ENCODE measurements around the gene ARHGDIB. TPM values are rescaled to one million over a fixed set of nuclear protein-coding genes. Genes with fewer than 3 reads are reported as not detected.

Gene ARHGDIB
- total and polyA plus RNA-seq, 10 of the 15 experiments (the other 5 are each of a cell fraction or from before 2014, with no cell fraction given), result 796 to 2,849 (median 1,346) TPM

DNA sequence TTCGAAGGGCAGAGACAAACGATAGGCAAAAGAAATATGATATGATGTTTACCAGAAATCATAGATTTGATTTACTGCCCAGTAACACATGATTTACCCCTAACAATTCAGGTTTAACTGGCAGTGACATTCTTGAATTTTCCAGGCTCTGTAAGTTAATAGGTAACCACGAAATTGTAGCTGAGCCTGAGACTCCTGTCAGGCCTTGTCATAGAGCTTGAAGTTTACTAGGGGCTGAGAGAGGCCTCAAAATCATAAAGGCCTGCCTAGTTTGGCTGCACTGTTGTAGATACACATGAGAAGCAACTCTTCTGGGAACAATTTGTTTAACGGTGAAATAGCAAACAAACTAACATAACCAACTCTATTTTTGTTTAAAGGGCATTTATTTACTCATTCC, 26.4 kb downstream of the ARHGDIB start:
- Histone ChIP-seq H3K4me1 (ENCODE audit: control insufficient read depth, insufficient read depth, low read length) (no peaks in the 10 kb centered on the region; the same call in 1 of the 2 replicates), H3K4me2 (ENCODE audit: control insufficient read depth, insufficient read depth) (no peak overlapping the region), H3K9ac (ENCODE audit: control insufficient read depth, insufficient read depth, low read length) (no peak overlapping the region), H3K9me3 (replicated peaks; ENCODE audit: control insufficient read depth, insufficient read depth, low read length) (no peaks in the 10 kb centered on the region), H3K79me2 (ENCODE audit: control insufficient read depth, insufficient read depth, low read length) (no peaks in the 10 kb centered on the region), H3K27ac (ENCODE audit: control insufficient read depth, insufficient read depth) (no peak overlapping the region), H3K27me3 (replicated peaks in 1 of 2; ENCODE audit: control insufficient read depth in 2 of 2, insufficient read depth in 2 of 2, low read length in 1 of 2) (no peaks in the 10 kb centered on the region), H2AFZ (ENCODE audit: control insufficient read depth, low read depth, low read length) (no peak overlapping the region), H4K20me1 (ENCODE audit: control insufficient read depth, insufficient read depth) (no peaks in the 10 kb centered on the region), H3K36me3 (ENCODE audit: control insufficient read depth in 2 of 2, insufficient read depth in 2 of 2, low read length in 1 of 2) (peaks cover 0 to 4% of the 10 kb centered on the region in 2 experiments; a peak in 2 of 4 replicates), H3K4me3 (no peak overlapping the region)
- BruUV-seq (replicated peaks), result no TSS peak
- FAIRE-seq (no peak), ATAC-seq (no peak), DNase-seq (ENCODE audit: low read depth, low spot score) (no peak)
- ChIA-PET RAD21 (ENCODE audit: unreplicated experiment) (no interaction called here), POLR2A (no interaction called here), CTCF (interaction anchor here (1.1 to 1.2 kb wide), 2 partner anchors 51 to 52 kb away, joined by 3 read pairs; no protein-coding TSS in a partner anchor), SMC1A (ENCODE audit: uncharacterized antibody, unreplicated experiment) (interaction anchor here (1.8 kb wide), 1 partner anchor 11 kb away, joined by 6 read pairs; no protein-coding TSS in a partner anchor)
- in situ Hi-C loops (cut with MboI) (no loop called here), intact Hi-C loops (cut with micrococcal nuclease; ENCODE audit: unreplicated experiment) (loop anchor here (5.0 kb wide), 1 partner anchor 88 kb away; no protein-coding TSS in a partner anchor)
- WGBS (ENCODE audit: insufficient coverage, insufficient replicate concordance, low lambda C conversion rate, missing lambda C conversion rate), result 86% methylated on average over 4 of the region's 4 CpGs
- TF ChIP-seq, protein P1, sequence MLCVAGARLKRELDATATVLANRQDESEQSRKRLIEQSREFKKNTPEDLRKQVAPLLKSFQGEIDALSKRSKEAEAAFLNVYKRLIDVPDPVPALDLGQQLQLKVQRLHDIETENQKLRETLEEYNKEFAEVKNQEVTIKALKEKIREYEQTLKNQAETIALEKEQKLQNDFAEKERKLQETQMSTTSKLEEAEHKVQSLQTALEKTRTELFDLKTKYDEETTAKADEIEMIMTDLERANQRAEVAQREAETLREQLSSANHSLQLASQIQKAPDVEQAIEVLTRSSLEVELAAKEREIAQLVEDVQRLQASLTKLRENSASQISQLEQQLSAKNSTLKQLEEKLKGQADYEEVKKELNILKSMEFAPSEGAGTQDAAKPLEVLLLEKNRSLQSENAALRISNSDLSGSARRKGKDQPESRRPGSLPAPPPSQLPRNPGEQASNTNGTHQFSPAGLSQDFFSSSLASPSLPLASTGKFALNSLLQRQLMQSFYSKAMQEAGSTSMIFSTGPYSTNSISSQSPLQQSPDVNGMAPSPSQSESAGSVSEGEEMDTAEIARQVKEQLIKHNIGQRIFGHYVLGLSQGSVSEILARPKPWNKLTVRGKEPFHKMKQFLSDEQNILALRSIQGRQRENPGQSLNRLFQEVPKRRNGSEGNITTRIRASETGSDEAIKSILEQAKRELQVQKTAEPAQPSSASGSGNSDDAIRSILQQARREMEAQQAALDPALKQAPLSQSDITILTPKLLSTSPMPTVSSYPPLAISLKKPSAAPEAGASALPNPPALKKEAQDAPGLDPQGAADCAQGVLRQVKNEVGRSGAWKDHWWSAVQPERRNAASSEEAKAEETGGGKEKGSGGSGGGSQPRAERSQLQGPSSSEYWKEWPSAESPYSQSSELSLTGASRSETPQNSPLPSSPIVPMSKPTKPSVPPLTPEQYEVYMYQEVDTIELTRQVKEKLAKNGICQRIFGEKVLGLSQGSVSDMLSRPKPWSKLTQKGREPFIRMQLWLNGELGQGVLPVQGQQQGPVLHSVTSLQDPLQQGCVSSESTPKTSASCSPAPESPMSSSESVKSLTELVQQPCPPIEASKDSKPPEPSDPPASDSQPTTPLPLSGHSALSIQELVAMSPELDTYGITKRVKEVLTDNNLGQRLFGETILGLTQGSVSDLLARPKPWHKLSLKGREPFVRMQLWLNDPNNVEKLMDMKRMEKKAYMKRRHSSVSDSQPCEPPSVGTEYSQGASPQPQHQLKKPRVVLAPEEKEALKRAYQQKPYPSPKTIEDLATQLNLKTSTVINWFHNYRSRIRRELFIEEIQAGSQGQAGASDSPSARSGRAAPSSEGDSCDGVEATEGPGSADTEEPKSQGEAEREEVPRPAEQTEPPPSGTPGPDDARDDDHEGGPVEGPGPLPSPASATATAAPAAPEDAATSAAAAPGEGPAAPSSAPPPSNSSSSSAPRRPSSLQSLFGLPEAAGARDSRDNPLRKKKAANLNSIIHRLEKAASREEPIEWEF (IDR thresholded peaks at IDR 0.05; ENCODE audit: insufficient replicate concordance, low read depth, low read length), result no peak
- TF ChIP-seq CREM (IDR thresholded peaks at IDR 0.05; ENCODE audit: low read depth), result no peak
- TF ChIP-seq, protein P2, sequence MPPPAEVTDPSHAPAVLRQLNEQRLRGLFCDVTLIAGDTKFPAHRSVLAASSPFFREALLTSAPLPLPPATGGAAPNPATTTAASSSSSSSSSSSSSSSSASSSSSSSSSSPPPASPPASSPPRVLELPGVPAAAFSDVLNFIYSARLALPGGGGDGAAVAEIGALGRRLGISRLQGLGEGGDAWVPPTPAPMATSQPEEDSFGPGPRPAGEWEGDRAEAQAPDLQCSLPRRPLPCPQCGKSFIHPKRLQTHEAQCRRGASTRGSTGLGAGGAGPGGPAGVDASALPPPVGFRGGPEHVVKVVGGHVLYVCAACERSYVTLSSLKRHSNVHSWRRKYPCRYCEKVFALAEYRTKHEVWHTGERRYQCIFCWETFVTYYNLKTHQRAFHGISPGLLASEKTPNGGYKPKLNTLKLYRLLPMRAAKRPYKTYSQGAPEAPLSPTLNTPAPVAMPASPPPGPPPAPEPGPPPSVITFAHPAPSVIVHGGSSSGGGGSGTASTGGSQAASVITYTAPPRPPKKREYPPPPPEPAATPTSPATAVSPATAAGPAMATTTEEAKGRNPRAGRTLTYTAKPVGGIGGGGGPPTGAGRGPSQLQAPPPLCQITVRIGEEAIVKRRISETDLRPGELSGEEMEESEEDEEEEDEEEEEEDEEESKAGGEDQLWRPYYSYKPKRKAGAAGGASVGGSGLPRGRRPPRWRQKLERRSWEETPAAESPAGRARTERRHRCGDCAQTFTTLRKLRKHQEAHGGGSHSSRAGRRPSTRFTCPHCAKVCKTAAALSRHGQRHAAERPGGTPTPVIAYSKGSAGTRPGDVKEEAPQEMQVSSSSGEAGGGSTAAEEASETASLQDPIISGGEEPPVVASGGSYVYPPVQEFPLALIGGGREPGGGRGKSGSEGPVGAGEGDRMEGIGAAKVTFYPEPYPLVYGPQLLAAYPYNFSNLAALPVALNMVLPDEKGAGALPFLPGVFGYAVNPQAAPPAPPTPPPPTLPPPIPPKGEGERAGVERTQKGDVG (CRISPR knock-in tag; IDR thresholded peaks at IDR 0.05), result no peak
- TF ChIP-seq EED (IDR thresholded peaks at IDR 0.05; ENCODE audit: low read depth), result no peak
- TF ChIP-seq TBL1XR1 (IDR thresholded peaks at IDR 0.05; ENCODE audit: low read depth, low read length), result no peak
- no peak for TF ChIP-seq MEF2B (IDR thresholded peaks at IDR 0.05; ENCODE audit: partially characterized antibody, poor library complexity, severe bottlenecking)
- TF ChIP-seq, protein P3, sequence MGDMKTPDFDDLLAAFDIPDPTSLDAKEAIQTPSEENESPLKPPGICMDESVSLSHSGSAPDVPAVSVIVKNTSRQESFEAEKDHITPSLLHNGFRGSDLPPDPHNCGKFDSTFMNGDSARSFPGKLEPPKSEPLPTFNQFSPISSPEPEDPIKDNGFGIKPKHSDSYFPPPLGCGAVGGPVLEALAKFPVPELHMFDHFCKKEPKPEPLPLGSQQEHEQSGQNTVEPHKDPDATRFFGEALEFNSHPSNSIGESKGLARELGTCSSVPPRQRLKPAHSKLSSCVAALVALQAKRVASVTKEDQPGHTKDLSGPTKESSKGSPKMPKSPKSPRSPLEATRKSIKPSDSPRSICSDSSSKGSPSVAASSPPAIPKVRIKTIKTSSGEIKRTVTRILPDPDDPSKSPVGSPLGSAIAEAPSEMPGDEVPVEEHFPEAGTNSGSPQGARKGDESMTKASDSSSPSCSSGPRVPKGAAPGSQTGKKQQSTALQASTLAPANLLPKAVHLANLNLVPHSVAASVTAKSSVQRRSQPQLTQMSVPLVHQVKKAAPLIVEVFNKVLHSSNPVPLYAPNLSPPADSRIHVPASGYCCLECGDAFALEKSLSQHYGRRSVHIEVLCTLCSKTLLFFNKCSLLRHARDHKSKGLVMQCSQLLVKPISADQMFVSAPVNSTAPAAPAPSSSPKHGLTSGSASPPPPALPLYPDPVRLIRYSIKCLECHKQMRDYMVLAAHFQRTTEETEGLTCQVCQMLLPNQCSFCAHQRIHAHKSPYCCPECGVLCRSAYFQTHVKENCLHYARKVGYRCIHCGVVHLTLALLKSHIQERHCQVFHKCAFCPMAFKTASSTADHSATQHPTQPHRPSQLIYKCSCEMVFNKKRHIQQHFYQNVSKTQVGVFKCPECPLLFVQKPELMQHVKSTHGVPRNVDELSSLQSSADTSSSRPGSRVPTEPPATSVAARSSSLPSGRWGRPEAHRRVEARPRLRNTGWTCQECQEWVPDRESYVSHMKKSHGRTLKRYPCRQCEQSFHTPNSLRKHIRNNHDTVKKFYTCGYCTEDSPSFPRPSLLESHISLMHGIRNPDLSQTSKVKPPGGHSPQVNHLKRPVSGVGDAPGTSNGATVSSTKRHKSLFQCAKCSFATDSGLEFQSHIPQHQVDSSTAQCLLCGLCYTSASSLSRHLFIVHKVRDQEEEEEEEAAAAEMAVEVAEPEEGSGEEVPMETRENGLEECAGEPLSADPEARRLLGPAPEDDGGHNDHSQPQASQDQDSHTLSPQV (IDR thresholded peaks at IDR 0.05), result no peak
- TF ChIP-seq SMARCA5 (IDR thresholded peaks at IDR 0.05), result no peak
- no peak for TF ChIP-seq SRF (IDR thresholded peaks at IDR 0.05; ENCODE audit: low read depth in 2 of 2, low read length in 2 of 2)

Measured in GM12878 (cell line).